NCI-H524 treated with DMSO at 0.1 percent for 48 hours (cell line): ENCODE results near the gene GPS2.

ENCODE experiments used
- DNase-seq: peaks from one replicate; lab custom pipeline; 2025; lab: John Stamatoyannopoulos, UW

GPS2 gene, protein sequence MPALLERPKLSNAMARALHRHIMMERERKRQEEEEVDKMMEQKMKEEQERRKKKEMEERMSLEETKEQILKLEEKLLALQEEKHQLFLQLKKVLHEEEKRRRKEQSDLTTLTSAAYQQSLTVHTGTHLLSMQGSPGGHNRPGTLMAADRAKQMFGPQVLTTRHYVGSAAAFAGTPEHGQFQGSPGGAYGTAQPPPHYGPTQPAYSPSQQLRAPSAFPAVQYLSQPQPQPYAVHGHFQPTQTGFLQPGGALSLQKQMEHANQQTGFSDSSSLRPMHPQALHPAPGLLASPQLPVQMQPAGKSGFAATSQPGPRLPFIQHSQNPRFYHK

GRCh38 chr17:7314719-7315569 is at the start of gene GPS2:
TSS of gene GPS2 (minus strand) at chr17:7315360. CDS start at chr17:7315052, 308 bp downstream.
- DNase-seq, result no peak

DNA sequence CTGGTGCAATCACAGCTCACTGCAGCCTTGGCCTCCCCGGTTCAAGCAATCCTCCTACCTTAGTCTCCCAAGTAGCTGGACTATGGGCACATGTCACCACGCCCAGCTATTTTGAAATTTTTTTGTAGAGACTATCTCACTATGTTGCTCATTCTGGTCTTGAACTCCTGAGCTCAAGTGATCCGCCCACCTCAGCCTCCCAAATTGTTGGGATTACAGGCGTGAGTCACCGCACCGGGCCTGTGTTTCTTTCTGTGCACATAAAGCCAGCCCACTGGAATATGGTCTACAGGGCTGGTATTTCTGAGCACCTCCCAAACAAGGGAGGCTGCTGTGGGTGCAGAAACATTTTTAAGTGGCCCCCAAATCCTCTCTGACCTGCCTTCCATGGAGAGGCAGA is 48.2 kb upstream of the GPS2 start:
- DNase-seq, result no peak

DNA sequence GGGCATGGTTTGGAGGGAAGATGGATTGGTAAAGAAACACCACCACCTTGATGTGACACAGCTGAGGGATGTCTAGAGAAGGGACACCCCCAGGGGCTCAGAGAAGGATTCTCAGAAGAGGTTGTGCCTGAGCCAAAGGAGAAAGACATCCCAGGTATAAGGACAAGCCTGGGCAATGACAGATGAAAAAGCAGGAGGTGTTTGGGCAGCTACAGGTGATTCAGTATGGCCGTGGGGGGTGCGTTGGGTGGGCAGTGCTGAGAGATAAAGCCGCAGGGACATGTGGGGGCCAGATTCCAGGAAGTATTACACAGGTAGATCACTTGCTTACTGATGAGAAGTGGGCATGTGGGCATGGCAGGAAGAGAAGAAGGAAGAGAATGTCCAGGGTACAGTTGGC is 46.7 kb upstream of the GPS2 start:
- no peak for DNase-seq

DNA sequence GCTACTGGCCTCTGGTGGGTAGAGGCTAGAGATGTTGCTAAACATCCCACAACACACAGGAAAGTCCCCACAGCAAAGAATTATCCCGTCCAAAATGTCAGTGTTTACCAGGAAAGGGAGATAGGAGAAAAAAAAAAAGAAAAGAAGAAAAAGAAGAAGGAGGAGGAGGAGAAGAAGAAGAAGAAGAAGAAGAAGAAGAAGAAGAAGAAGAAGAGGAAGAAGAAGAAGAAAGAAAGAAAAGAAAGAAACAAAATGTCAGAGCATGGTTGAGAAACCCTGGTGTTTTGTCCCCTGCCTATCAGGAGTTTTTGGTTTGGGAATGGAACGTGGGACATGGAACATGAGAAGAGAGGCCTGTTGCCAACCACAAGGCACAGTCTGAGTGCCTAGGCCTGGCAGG is 42.2 kb upstream of the GPS2 start:
- DNase-seq, result no peak

GRCh38 chr17:7356756-7357155 is 41.6 kb upstream of the GPS2 start:
- no peak for DNase-seq

- no peak for DNase-seq
These were observed 41.0 kb upstream of the GPS2 start for GRCh38 chr17:7356072-7356549.

DNA sequence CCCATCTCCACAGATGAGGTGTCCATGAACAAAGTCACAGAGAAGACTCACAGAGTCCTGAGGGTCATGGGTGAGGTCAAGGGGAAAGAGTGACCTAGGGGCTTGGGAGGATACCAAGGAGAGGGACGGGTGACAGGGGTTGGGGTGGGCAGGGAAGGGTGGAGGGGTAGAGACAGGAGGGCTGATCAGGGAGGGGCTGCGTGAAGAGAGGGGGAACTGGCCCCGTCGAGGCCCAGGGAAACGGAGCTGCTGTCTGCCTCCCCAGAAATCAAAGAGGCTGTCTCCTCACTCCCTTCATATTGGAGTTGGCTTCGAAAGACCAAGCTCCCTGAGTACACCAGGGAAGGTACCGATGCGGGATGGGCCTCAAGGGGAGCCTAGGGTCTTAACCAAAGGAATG is 40.4 kb upstream of the GPS2 start:
- no peak for DNase-seq

DNA sequence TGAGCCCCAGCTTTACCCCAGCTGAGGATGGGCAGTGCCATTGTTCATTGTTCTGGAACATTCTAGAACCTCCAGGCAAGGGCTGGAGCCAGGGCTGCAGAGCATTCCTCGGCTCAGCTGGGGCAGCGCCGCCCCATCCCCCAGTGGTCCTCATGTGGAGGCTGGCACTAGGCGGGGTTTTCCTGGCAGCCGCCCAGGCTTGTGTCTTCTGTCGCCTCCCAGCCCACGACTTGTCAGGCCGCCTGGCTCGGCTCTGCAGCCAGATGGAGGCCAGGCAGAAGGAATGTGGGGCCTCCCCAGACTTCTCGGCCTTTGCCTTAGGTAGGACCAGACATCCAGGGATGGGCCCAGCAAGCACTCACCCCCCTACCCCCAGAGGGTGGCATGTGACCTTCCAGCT is 39.9 kb upstream of the GPS2 start, which contains the start of gene TMEM95:
Gene TMEM95 (plus strand): TSS at position 104 of the 400 bp plus-strand sequence. CDS start 49 bp downstream, at position 153.
- DNase-seq, result no peak

DNA sequence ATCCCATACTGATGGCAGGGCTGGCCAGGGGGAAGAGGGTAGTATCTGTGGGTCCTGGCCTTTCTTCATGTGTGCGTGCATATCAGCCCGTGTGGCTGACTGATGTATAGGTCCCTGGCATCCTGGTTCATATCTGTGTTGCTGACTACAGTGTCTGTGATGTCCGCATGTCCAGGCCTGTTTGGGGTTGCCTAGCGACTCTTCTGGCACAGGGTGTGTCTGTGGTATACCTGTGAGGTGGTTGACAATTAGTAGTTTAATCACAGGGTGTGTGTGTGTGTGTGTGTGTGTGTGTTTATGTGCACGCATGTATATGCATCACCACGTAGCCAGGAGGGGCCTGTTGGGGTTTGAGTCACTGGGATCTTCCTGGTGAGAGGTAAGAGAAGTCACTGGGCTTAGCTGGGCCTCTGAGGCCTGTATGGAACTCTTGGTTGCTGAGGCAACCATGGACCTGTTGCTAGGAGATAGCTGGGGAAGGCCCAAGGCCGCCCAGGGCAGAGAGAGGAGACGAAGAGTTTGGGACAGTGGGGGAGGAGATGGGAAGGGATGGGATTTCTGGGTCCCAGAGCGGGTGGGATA is 39.2 kb upstream of the GPS2 start:
- no peak for DNase-seq

DNA sequence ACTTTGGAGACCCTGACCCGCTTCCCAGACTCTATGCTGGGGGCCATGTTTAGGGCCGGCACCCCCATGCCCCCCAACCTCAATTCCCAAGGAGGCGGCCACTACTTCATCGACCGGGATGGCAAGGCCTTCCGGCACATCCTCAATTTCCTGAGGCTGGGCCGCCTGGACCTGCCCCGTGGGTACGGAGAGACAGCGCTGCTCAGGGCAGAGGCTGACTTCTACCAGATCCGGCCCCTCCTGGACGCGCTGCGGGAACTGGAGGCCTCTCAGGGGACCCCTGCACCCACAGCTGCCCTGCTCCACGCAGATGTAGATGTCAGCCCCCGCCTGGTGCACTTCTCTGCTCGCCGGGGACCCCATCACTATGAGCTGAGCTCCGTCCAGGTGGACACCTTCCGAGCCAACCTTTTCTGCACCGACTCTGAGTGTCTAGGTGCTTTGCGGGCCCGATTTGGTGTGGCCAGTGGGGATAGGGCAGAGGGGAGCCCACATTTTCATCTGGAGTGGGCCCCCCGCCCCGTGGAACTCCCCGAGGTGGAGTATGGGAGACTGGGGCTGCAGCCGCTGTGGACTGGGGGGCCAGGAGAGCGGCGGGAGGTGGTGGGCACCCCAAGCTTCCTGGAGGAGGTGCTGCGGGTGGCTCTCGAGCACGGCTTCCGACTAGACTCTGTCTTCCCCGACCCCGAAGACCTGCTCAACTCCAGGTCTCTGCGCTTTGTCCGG is 37.9 kb upstream of the GPS2 start:
- no peak for DNase-seq

DNA sequence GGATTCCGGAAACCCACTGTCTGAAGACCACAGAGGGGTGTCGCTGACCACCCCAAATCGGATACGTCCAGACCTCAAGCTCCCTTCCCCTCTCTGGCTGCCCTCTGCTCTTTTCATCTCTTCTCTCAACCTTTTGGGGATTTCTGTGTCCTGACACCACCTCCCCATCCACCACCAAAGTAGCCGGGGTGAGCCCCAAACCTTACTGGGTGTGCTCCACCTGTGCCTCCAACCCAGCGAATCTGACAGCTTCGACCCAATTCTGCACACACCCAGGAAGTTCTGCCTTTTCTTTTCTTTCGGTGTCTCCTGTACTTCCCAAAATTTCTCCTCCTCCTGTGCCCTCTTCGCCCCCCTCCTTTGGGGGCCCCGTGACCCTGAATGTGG is 37.3 kb upstream of the GPS2 start:
- no peak for DNase-seq

- DNase-seq, result no peak
These were observed 36.7 kb upstream of the GPS2 start, which contains the start of gene KCTD11 for GRCh38 chr17:7351665-7352502. TSS of gene KCTD11 (plus strand) at chr17:7352162.

- DNase-seq, result no peak
These were observed 33.5 kb upstream of the GPS2 start for GRCh38 chr17:7348478-7349242.

DNA sequence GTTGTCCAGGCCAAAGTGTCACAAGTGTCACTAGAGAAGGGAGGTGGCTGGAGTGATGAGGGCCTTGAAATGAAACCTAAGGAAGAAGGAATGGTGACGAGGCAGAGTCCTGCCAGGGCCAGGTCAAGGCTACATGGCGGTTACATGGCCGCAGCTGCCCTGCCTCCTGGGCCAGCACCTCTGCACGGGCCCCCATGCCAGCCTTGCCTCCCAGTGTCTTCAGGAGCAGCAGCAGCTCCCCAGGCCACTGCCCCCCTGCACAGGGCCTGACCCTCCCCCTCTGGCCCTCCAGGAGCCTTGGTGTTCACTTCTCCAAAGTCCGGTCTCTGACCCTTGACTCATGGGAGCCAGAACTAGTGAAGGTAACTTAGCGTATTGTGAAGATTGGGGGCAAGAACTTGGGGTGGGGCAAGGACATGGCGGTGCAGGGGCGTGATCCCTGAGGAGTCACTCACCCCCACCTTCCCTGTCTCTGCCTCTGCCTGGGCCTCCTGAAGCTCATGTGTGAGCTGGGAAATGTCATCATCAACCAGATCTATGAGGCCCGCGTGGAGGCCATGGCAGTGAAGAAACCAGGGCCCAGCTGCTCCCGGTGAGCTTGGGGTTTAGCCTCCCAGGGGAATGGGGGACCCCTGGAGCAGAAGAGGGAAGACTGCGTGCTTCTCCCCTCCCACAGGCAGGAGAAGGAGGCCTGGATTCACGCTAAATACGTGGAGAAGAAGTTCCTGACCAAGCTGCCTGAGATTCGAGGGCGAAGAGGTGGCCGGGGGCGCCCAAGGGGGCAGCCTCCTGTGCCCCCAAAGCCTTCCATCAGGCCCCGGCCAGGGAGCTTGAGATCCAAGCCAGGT is 32.7 kb upstream of the GPS2 start:
- DNase-seq, result no peak

DNA sequence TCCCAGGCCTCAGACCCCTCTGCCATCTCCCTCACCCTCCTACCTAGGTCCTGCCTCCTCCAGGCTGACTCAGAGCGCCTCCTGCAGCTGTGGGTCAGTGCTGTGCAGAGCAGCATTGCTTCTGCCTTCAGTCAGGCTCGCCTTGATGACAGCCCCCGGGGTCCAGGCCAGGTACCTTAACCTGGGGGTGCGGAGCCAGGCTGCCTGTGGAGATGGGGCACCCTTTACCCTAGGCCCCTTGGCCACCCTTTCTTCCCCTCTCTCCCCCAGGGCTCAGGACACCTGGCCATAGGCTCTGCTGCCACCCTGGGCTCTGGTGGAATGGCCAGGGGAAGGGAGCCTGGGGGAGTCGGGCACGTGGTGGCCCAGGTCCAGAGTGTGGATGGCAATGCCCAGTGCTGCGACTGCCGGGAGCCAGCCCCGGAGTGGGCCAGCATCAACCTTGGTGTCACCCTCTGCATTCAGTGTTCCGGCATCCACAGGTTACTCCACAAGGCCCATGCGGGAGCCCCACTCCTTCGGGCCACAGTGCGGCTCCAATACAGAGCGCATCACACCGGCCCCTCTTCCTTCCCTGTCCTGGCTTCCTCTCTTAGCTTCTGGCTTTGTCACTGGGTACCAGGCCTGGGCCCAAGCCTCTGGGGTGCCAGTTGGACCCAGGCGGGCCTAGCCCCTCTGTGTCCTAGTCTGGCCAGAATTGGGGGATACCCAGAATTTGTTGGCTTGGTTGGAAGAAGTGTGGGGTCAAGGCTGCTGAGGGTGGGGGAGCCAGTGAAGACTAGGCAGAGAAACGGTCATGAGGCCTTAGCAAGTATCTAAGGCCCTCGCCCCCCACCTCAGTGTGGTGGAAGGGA is 31.8 kb upstream of the GPS2 start:
- DNase-seq, result no peak

GRCh38 chr17:7343250-7343649 is 28.1 kb upstream of the GPS2 start:
- DNase-seq, result no peak

DNA sequence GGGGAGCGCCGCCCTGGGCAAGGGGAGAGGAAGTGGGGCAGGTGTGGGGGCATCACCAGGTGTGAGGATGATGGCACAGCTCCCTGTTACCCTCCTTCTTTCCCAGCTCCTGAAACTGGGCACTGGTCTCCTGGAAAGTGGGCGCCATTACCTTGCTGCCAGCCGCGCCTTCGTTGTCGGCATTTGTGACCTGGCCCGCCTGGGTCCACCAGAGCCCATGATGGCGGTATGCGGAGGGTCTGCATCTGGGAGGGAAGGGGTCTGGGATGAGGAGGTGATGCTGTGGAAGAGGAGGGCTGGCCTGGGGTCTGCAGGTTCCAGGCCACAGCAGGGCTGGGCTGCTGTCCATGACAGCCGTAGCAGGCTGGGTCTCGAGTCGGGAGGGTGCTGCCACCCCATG is 26.7 kb upstream of the GPS2 start:
- DNase-seq, result no peak

- no peak for DNase-seq
These were observed 25.0 kb upstream of the GPS2 start for GRCh38 chr17:7340179-7340578.
